Retinal pigment epithelial cell (primary cell): ENCODE results near the gene MYLK.

Experiments used
- DNase-seq: peaks from one replicate; pipeline ENCODE4 v3.0.0-alpha.2; 2010; ENCODE audit warnings: low read depth
- H3K4me3 ChIP-seq: 2 replicates; pipeline ENCODE4 v1.5.1; 2011; ENCODE audit warnings: mild to moderate bottlenecking, low read length, control low read depth, moderate library complexity
- CTCF ChIP-seq: conservative IDR thresholded peaks from 2 replicates; pipeline ENCODE4 v1.5.1; 2011; ENCODE audit warnings: low read depth, low read length, control low read depth, inconsistent platforms

Gene MYLK

GRCh38 chr3:123831420-123831819 is 52.7 kb downstream of the MYLK start:
- TF ChIP-seq CTCF, result no peak
- DNase-seq, result no peak
- H3K4me3 ChIP-seq, result no peak overlapping the region

- no peak for TF ChIP-seq CTCF
- DNase-seq, result no peak
- no peak overlapping the region for H3K4me3 ChIP-seq
Observed at GRCh38 chr3:123821920-123822319, 62.2 kb downstream of the MYLK start.

- no peak overlapping the region for H3K4me3 ChIP-seq
- no peak for DNase-seq
- TF ChIP-seq CTCF, result no peak
Observed at GRCh38 chr3:123819949-123820348, 64.2 kb downstream of the MYLK start.

- no peak for TF ChIP-seq CTCF
- DNase-seq, result peak; percentile 99
Observed at GRCh38 chr3:123818921-123819429, 65.2 kb downstream of the MYLK start.

GRCh38 chr3:123818324-123818920 is 65.7 kb downstream of the MYLK start:
- no peak overlapping the region for H3K4me3 ChIP-seq
- no peak for TF ChIP-seq CTCF
- DNase-seq, result no peak

More at GRCh38 chr3:123818921-123819429, 65.2 kb downstream of the MYLK start:
- H3K4me3 ChIP-seq, result no peak overlapping the region

- TF ChIP-seq CTCF, result no peak
Observed at GRCh38 chr3:123817413-123817812, 66.7 kb downstream of the MYLK start.

GRCh38 chr3:123816673-123817207 is 67.4 kb downstream of the MYLK start:
- H3K4me3 ChIP-seq, result no peak overlapping the region
- TF ChIP-seq CTCF, result no peak
- DNase-seq, result peak; percentile 76

More at GRCh38 chr3:123817413-123817812, 66.7 kb downstream of the MYLK start:
- no peak for DNase-seq
- no peak overlapping the region for H3K4me3 ChIP-seq
